Measurements from ENCODE around the gene LRRC3.

Gene LRRC3

DNA sequence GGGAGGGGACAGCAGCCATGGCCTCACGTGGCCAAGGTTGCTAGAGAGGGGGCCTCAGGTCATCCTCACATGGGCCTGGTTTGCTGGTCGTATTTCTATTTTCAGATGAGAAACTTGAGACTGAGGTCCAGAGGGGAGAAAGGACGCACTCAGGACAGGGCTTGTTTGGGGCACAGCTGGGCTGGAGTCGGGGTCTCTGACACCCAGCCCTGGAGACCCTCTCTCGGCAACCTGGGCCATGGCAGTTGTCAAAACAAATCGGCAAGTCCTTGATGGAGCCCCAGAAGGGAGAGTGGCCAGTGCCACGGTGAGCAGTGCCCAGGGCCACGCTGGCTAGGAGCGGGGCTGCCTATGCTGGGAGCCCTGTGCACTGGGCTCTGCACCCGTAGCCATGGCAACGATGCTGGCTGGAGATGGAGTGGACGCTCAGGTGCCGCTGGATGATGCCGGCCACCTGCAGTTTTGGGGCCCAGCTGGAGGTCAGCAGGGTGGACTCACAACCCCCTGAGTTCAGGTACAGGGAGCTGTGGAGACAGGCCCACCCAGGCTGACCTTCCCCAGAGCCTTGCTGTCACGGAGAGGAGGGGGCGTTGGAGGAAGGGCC lies 11.1 kb downstream of the LRRC3 start:
- Histone ChIP-seq H3K4me3 (ENCODE audit: low read depth, low read length) (no peak overlapping the region), H3K27ac (ENCODE audit: extremely low read depth, low read depth, low read length) (no peak overlapping the region), H3K4me1 (ENCODE audit: control insufficient read depth, insufficient read depth, low read length) (no peaks in the 10 kb centered on the region), H3K36me3 (ENCODE audit: control insufficient read depth in 2 of 2, insufficient read depth in 1 of 2, low read length in 2 of 2) (no peaks in the 10 kb centered on the region), H3K9me3 (ENCODE audit: control insufficient read depth, insufficient read depth, low read depth, low read length) (no peaks in the 10 kb centered on the region)
- TF ChIP-seq ZNF701 (tag by site-specific recombination; IDR thresholded peaks at IDR 0.05) (no peak), ZNF394 (tag by site-specific recombination; IDR thresholded peaks at IDR 0.05; ENCODE audit: borderline replicate concordance) (no peak), ZNF391 (tag by site-specific recombination; IDR thresholded peaks at IDR 0.05; ENCODE audit: borderline replicate concordance, low read depth) (no peak), ZNF600 (tag by site-specific recombination; IDR thresholded peaks at IDR 0.05) (no peak), ZFP3 (tag by site-specific recombination; IDR thresholded peaks at IDR 0.05; ENCODE audit: low read depth) (no peak), ZNF521 (tag by site-specific recombination; IDR thresholded peaks at IDR 0.05) (no peak), ZNF211 (tag by site-specific recombination; IDR thresholded peaks at IDR 0.05; ENCODE audit: low read depth) (no peak), ZNF624 (tag by site-specific recombination; IDR thresholded peaks at IDR 0.05) (no peak), EGR2 (tag by site-specific recombination; IDR thresholded peaks at IDR 0.05; ENCODE audit: low read depth) (no peak), ZNF843 (tag by site-specific recombination; IDR thresholded peaks at IDR 0.05) (no peak), ZFP37 (tag by site-specific recombination; IDR thresholded peaks at IDR 0.05) (no peak), WT1 (tag by site-specific recombination; IDR thresholded peaks at IDR 0.05) (no peak), SP2 (tag by site-specific recombination; IDR thresholded peaks at IDR 0.05) (no peak), ZNF341 (tag by site-specific recombination; IDR thresholded peaks at IDR 0.05; ENCODE audit: low read depth) (no peak), BCL11A (tag by site-specific recombination; IDR thresholded peaks at IDR 0.05; ENCODE audit: low read depth) (no peak)
- TF ChIP-seq, protein P1, sequence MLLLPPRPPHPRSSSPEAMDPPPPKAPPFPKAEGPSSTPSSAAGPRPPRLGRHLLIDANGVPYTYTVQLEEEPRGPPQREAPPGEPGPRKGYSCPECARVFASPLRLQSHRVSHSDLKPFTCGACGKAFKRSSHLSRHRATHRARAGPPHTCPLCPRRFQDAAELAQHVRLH (tag by site-specific recombination; IDR thresholded peaks at IDR 0.05) = no peak
- TF ChIP-seq, protein P2, sequence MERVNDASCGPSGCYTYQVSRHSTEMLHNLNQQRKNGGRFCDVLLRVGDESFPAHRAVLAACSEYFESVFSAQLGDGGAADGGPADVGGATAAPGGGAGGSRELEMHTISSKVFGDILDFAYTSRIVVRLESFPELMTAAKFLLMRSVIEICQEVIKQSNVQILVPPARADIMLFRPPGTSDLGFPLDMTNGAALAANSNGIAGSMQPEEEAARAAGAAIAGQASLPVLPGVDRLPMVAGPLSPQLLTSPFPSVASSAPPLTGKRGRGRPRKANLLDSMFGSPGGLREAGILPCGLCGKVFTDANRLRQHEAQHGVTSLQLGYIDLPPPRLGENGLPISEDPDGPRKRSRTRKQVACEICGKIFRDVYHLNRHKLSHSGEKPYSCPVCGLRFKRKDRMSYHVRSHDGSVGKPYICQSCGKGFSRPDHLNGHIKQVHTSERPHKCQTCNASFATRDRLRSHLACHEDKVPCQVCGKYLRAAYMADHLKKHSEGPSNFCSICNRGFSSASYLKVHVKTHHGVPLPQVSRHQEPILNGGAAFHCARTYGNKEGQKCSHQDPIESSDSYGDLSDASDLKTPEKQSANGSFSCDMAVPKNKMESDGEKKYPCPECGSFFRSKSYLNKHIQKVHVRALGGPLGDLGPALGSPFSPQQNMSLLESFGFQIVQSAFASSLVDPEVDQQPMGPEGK (tag by site-specific recombination; IDR thresholded peaks at IDR 0.05) = no peak
- CTCF ChIA-PET = no interaction called here
- POLR2A ChIA-PET = no interaction called here

DNA sequence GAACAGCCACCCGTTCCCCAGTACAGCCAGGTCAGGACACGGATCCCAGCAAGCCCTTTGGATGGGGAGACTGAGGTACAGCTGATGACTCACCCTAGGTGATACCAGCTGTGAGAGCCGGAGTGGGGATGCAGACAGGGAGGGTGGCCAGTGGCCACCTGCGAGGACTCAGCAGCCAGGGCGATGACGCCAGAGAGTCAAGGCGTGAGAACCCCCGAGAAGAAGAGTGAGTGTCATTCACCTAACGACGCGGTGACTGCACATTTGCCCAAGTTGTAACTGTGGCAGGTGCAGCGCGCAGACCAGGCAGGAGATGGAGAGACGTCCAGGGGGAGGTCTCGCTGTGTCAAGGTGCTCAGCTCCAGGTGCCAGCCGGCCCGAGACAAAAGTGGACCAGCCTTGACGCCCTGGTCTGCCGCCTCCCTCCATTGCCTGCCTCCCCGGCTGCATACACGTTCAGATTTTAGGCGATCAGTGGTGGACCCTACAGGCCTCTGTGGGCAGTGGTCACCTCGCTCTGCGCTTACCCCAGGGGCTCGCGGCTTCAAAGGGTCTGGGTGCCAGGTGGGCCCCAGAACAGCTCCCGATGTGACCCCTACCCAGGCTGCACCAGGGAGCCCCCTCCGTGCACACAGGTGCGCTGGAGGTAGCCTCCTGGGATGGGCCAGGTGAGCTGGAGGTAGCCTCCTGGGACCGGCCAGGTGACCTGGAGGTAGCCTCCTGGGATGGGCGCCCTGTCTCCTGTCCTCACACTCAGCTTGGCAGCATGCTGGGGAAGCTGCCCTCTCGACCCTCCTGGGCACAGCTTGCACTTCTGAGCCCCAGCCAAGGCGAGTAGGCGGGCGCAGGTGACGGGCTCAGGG lies 11.9 kb downstream of the LRRC3 start:
- Histone ChIP-seq H3K27ac (ENCODE audit: extremely low read depth, low read depth, low read length) (no peak overlapping the region), H3K4me1 (ENCODE audit: control insufficient read depth, insufficient read depth, low read length) (no peaks in the 10 kb centered on the region), H3K9me3 (ENCODE audit: control insufficient read depth, insufficient read depth, low read depth, low read length) (no peaks in the 10 kb centered on the region), H3K36me3 (ENCODE audit: control insufficient read depth in 2 of 2, insufficient read depth in 1 of 2, low read length in 2 of 2) (no peaks in the 10 kb centered on the region), H3K4me3 (ENCODE audit: low read depth, low read length) (no peak overlapping the region)
- POLR2A ChIA-PET = no interaction called here
- CTCF ChIA-PET = interaction anchor here (0.6 kb wide), 1 partner anchor 21 kb away, joined by 4 read pairs; no protein-coding TSS in a partner anchor
- TF ChIP-seq ZNF394 (tag by site-specific recombination; IDR thresholded peaks at IDR 0.05; ENCODE audit: borderline replicate concordance) (no peak), ZNF19 (tag by site-specific recombination; IDR thresholded peaks at IDR 0.05; ENCODE audit: low read depth) (no peak), ZNF416 (tag by site-specific recombination; IDR thresholded peaks at IDR 0.05) (no peak), ZNF10 (tag by site-specific recombination; IDR thresholded peaks at IDR 0.05) (no peak), ZNF560 (tag by site-specific recombination; IDR thresholded peaks at IDR 0.05; ENCODE audit: borderline replicate concordance) (no peak), ZSCAN23 (tag by site-specific recombination; IDR thresholded peaks at IDR 0.05) (no peak), ZNF561 (tag by site-specific recombination; IDR thresholded peaks at IDR 0.05; ENCODE audit: borderline replicate concordance) (no peak), ZBTB20 (tag by site-specific recombination; IDR thresholded peaks at IDR 0.05) (no peak)

All from HEK293 (cell line).